ENCODE data around the gene EXOC2.

The EXOC2 gene

DNA sequence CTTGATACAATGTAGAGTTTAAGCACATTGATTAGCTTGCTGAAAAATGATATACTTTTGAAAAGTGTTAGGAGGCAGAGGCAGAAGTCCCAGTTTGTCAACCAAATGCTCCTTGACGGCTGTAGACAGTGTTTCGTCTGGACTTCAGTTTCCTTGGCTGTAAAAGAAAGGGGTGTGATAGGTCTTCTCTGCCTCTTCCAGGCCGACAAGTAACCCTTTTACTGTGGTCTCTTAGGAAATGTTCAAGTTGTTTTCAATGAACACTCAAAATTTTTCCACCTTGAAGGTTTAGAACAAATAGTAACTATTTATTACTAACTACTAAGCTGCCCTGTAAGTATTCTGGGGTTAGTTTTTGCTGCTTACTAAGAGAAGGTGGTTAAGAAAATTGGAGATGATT lies 179.0 kb downstream of the EXOC2 start:
- no peak for FAIRE-seq

DNA sequence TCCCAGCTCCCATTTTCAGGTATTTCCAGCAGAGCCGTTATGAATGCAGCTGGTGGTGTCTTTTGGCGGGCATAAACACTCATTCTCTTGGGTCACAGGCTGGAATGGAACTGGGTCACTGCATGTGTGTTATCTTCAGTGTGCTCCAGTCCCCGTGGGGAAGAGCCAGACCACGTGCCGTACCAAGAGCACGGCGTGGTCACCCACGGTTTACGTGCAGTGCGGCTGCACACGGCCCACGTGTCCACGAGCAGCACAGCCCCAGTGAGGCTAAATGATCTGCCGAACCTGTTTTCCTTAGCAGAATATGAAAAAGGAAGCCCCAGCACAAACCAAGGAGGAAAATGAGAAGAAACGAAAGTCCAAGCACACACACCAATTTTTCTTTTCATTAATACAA lies 179.9 kb downstream of the EXOC2 start:
- no peak for FAIRE-seq

DNA sequence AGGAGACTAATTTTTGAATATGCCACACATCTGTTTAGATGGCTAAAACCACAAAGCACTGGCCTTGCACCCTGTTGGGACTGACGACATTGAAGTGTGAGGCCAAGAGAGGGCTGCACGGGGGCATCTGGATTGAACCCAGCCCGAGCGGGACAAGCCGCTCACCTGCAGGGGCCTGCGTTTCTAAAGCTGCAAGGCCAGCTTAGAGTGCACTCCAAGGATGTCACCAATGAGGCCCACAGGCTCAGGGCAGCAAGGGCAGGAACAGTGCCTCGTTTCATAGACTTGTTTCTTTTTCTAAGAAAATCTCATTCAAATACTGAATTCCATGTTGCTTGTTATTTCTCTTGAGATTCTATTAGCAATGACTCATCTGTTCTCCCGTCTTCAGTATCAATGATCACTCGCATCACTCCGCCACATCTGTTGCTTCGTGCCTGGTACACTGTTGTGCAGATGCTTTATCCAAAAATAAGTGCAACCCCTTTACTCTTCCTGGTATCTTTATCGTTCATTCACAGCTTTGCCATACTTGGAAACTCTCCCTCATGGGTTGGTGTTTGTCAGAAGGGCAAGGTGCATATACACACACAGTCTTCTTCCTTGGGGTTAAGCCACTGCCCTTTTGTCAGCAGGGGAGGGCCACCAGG lies 181.3 kb downstream of the EXOC2 start:
- no peak for FAIRE-seq

DNA sequence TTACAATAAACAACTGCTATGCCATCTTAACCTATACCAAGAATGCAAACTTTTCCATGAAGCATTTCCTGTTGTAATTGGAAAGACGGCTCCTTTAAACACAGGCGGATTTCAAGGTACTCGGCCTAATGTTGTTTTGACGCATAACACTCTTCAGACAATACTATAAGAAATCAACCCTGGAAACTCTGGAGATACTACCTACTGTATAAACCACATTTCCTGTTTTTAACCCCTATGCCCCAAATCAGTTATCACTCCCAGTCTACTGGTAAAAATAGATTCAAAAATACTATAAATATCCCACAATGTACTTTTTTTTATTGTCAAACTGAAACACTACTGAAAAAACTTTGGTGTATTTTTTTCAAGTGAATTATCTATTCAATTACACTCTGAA lies 183.3 kb downstream of the EXOC2 start:
- FAIRE-seq: no peak

DNA sequence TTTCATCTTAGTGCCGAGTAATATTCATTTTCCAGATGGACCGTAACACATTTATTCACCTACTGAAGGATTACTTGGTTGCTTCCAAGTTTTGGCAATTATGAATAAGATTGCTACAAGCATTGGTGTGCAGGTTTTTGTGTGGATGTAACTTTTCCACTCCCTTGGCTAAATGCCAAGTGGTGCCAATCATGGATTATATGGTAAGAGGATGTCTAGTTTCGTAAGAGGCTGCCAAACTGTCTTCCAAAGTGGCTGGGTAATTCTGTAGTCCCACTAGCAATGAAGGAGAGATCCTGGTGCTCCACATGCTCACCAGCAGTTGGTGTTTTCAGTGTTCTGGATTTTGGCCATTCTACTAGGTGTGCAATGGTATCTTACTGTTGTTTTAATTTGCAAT lies 184.3 kb downstream of the EXOC2 start:
- FAIRE-seq: no peak

DNA sequence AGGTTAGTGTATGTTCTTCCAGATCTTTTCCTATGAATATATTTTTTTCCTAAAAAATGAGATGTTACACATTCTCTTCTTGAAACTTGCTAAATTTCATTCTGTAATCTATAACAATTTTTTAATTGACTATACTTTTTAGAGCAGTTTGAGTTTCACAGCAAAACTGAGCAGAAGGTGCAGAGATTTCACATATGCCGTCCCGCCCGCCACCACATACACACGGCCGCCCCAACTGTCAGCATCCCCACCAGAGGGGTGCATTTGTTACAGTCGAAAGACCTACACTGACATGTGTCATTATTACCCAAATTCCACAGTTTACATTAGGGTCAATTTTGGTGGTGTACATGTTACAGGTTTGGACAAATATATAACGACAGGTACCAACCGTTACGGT lies 184.9 kb downstream of the EXOC2 start:
- FAIRE-seq: no peak

DNA sequence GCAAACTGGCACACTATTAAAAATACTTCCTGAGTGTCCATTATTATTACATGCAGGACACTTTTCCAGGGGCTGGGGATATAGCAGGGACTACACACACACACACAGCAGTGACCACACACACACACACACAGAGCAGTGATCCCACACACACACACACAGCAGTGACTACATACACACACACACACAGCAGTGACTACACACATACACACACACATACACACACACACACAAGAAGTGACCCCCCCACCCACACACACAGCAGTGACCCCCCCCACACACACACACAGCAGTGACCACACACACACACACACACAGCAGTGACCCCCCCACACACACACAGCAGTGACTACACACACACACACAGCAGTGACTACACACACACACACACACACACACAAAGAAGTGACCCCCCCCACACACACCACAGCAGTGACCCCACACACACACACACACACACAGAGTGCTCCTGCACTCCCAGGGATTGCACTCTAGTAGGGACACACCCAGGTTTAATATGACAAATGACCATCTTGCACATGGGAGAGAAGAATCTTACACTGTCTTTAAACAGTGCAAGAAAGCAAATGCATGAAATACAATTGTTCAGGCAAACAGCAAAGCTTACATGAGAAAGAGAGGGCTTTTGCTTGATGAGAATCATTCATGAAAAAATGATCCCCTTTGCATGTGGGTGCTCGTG lies 185.9 kb downstream of the EXOC2 start:
- FAIRE-seq: no peak

DNA sequence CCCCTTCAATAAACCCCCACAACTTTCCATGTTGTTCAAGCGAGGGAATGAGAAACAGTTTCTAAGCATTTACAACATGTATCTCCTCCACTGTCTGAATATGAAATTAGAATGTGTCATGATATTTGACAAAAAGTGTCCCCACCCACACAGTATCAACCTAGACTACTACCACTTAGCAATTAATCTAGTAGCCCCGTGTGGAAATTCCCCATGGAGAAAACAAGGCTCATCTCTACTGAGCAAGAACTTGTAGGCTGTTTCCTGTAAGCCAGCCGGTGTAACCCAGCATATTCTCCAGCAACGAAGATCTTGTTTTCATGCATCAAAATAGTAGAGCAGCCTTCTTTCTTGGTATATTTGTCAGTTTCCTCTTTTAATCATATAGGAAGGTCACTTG lies 186.4 kb downstream of the EXOC2 start:
- no peak for FAIRE-seq

DNA sequence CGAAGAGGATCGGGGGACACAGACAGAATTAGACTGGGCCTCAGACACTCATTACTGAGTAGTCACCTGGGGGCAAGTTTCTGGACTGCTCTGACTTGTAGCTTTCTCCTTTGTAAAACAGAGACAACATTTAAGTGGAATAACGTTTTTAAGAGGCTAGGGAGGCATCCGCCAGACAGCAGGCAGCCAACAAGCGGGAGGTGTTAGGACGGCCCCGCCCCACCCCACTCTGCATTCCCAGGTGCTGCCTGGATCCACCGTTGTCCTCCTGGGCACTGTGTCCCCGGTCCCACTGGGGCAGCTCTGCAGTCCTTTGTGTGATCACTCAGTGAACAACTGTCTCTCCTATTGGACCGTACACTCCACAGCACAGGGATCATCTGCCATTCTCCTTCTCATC lies 187.6 kb downstream of the EXOC2 start:
- FAIRE-seq: no peak

DNA sequence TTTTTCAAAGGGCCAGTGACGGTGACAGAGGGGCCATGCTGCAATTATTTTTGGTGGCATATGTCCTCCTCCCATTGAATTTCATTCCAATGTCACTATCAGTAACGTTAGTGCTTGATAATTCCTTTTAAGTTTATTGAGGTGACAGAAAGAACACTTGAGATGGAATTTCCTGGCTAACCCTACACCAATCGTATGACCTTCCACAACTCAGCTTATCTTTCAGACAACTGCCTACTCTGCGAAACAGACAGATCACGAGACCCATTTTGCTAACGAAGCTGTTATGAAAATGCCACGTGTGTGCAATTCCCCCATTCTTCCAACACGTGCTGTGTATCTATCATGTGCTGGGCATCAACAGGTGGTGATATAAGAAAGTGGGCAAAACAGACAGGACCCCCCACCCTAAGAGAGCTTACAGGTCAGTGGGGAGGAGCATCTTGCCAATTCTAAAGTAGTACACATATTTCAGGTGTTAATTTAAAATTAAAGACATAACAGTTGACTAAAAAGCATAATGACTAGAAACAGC lies 188.4 kb downstream of the EXOC2 start:
- FAIRE-seq: no peak

DNA sequence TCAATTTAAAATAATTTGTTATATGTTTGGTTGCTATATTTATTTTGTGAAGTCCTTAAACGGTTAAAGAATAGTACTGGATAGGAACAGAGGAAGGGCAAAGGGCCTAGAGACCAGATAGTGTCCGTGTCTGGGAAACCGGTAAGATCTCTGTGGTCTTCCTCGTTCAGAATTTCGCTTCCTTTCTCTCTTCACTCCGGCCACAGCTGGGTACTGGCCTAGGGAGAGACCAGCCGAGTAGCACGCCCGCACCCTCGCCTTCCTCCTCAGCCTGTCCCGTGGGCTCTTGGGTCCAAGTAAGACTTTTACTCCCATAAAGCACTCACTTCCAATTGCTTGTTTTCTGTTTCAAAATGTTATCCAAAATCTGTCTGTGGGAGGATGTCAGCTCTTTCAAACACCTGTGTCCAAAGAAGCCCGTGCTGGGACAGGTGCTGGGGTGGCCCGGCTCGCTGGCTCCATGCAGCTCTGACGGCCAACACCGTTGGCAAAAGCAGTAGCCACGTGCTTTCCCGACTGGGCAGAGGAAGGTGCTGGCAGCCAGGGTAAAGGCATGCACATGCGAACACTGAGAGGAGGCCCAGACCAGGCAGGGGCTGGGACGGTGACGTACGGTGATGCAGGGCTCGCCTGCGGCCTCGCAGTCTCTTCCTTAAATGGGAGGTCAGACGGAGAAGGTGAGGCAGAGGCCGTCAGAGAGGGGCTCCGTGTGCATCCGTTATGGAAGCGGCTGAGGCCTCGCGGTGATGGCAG lies 189.2 kb downstream of the EXOC2 start:
- no peak for FAIRE-seq

DNA sequence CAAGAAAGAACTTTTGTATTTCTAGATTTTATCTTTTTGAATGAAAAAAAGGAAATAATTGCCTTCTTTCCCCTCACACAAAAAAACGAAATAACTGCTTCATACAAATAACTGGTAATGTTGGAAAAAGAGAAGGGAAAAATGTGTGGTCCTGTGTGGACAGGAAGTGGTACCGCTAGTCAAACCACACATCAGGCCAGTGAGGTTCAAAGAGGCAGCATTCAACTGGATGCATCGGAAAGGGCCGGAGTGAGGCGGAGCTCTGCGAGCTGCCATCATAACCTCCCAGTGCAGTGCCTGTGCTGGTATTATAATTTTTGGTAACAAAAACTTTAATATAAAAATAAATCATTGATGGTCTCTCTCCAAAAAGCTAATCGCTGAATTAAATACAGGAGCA lies 190.2 kb downstream of the EXOC2 start:
- no peak for FAIRE-seq

DNA sequence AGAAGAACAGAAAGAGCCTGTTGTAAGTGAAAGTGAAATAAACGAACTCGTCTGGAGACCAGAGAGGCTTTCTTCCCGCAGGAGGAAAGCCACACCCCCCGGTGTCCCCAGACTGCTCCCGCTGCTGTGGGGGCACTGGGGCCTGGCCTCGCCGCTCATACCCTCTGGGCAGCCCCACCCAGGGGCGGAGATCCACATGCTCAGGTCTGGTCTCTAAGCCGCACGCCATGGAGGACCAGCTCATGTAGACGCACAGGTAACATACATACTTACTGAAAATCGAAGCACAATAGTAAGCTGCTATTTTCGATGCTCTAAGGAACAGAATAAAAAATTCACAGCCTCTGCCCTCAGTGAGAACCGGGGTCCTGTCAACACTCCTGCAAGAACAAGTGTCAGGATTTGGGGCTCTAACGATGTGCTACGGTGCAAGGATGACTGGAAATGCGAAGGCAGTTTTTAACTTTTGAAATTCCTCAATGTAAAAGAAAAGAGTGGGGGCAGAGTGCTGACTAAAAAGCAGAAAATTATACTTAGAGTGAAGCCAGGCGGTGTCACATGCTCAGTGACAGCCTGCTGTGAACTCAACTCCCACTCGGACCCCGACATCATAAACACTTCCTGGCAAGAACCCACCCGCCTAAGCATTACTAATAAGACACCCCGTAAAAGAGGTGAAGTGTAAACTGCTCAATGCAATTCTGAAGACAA lies 190.9 kb downstream of the EXOC2 start:
- no peak for FAIRE-seq

DNA sequence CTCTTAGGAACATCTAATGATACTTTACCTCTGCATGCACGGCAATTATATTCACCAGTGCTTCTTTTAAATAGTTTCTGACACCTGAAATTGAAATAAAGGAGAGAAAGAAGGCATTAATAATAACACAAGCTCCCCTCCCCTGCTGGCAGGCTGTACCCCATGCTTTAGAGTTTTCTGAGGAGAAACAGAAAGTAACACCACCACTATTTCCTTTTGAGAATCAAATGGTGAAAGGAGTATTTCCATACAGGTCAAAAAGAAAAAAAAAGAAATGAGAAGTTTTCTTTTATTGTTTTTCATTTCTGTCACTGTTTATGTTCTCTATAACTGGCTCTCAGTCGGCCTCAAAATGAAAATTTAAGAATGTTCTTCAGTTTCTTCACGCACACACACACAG lies 193.3 kb downstream of the EXOC2 start:
- FAIRE-seq: no peak

DNA sequence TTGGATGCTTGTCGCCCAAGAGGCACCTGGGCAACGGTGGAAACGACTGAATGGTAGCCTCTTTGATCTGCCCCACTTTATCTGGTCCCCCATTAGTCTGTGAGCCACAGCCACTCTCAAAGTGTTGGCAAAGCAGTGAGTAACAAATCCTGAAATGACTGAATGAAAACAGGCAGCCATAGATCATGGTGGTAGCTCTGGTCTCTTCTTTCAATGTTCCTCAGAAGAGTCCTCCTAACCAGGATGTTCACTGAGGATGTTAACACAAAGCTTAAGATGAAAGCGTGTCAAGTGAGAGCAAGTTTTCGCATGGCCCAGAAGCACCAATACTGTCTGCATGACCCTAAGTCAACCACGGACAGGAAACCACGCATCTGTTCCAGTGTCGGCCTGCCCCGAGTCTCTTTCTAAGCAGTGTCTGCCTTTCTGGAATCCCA lies 194.1 kb downstream of the EXOC2 start:
- no peak for FAIRE-seq

DNA sequence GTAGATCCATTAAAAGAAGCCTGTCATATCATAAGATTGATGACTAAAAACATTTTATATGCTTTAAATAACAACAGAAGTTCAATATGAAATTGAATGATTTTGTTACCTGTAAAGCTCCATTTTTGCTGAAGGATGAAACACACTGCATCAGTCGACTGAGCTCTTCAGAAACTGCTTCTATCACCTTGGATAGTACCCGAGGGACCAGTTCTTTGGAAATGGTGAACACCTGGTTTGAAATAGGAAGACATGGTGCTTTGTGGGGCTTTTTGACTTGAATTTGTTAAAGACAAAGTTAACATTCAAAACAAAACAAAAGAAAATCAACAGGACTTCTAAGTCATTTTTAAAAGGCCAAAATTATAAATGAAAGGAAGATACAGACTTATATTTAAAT lies 195.7 kb downstream of the EXOC2 start:
- FAIRE-seq: no peak

DNA sequence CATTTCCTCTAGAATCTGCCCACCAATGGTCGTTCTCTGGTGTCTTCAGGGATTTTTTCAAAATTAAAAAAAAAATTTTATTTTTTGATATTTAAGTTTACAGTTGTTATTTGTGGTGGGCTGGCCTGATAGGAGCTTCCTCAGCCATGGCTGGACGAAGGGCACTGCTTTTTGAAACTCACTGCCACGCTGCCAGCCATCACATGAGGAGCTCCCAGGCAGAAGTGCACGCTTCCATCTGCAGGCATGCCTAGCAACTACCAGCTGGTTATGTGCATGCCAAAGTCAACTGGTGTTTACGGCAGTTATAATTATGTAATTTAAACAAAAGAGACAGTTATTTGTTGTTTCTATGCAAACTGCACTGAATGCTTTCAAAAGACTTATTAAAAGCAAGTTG lies 196.3 kb downstream of the EXOC2 start:
- no peak for FAIRE-seq

DNA sequence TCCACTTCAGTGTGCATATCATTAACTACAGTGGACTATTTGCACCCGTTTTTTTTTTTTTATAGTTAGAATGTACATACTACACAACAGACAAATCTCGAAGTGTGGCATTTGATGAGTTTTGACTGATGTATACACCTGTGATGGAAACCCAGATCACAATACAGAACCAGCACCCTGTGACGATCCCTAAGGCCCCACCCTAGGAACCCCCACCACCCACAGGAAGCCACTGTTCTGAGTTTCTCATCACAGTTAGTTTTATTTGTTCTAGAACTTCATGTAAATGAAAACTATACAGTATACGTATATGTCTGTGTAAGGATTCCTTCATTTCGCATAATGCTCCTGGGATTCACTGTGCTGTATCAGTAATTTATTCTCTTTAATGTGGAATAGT lies 198.5 kb downstream of the EXOC2 start:
- FAIRE-seq: no peak

DNA sequence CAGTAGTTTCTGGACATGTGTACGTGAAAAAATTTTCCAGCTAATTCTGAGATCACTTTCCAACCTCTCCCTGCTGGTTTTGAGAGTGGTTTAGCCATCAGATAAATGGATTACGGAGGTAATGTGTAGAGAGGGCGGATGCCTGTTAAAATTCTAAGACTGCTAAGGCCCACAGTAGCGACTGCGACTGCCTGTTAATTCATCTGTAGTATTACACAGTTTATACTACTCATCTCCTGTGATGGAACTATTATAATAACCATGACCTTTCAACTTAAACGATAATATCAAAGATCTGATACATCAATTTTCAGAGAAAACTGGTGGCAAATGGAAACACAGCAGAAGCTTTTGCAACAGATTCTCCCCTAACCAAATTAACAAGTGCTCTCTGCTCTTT lies 199.1 kb downstream of the EXOC2 start:
- FAIRE-seq: no peak

DNA sequence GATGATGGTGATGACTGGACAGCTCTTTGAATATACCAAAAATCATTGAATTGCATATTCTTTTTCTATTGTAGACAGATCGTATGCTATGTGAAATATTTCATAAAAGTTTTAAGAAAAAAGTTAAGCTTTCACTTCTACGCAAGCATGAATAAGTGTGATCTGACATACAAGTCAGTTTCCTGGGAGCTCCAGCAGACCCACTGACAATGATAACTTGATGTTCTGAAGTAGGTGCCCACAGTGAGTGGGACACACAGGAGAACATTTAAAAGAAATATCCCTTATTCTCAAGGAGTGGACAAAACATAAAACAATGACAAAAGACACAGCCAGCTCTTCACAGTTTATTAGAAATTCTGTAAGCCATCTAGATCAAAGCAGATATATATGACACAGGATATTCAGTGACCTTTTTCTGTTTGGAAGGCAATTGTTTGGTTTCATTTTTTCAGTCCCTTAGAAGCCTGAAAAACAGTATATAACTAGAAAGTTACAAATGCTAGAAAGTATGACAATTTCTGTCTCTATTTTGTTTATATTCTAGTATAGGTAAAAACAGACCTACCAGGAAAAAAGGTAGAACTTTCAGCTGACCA lies 200.0 kb downstream of the EXOC2 start:
- no peak for FAIRE-seq

DNA sequence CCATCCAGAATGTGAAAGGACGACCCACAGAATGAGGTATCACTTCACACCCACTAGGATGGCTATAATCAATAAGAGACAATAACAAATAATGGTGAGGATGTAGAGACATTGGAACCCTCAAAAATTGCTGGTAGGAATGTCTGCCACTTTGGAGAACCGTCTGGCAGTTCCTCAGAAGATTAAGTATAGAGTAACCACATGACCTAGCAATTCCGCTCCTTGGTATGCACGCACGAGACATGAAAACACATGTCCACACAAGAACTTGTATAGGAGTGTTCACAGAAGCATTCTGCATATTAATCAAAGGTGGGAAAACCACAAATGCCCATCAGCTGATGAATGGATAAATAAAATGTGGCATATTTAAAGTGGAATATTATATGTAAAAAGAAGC lies 200.8 kb downstream of the EXOC2 start:
- no peak for FAIRE-seq

DNA sequence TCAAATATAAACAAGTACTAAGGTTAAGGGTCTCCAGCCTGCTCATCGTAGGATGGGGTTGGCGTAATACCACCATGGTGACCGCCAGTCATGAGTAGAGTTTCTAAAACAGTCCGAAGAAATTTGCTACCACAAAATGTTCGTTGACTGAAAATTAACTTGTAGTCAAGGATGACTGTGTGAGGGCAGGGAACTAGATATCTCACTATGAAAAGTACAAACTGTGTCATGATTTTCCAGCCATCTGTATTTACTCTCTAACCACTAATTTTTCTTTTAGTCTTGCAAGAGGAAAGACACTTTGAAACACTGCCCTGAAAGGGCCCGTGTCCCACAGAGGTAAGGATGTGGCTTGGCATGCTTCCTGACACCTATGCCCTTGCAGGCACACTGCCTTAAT lies 201.7 kb downstream of the EXOC2 start:
- FAIRE-seq: no peak
